ENCODE measurements around the gene RAE1. TPM values are rescaled to one million over a fixed set of nuclear protein-coding genes. Genes with fewer than 3 reads are reported as not detected.

Gene RAE1
- total and polyA plus RNA-seq, 12 donors = 6.2 to 19.9 (median 15.5) TPM

DNA sequence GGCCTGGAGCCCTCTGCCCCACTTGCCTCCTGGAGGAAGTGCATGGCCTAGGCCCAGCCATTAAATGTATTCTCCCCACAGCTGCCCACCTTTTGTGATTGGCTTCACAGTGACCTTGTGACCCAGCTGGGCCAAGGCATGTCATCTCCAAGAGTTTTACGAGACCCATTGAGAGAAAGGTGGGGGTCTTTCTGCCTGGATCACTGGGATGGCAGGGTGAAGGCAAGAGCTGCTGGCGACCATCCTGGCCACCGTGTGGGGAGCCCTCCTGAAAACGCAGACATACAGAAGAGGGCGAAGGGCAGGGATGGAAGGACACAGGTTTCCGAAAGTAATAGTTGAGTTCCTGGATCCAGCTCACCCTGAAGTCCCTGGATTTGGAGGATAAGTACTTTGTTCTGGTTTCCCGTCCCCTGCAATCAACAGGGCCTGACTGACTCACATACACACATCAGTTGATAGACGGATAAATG is 33.7 kb upstream of the RAE1 start:
- Histone ChIP-seq H3K4me3 (no peak overlapping the region), H3K27me3 (peaks cover 0 to 64% (median 30%) of the 10 kb centered on the region in 7 donors), H3K4me1 (no peaks in the 10 kb centered on the region), H3K36me3 (no peaks in the 10 kb centered on the region), H3K27ac (no peak overlapping the region), H3K9me3 (no peaks in the 10 kb centered on the region)
- no peak for DNase-seq
- no peak for ATAC-seq
- WGBS, 2 donors = 82 to 84% methylated on average over 8 of the region's 8 CpGs
- TF ChIP-seq, protein P1, sequence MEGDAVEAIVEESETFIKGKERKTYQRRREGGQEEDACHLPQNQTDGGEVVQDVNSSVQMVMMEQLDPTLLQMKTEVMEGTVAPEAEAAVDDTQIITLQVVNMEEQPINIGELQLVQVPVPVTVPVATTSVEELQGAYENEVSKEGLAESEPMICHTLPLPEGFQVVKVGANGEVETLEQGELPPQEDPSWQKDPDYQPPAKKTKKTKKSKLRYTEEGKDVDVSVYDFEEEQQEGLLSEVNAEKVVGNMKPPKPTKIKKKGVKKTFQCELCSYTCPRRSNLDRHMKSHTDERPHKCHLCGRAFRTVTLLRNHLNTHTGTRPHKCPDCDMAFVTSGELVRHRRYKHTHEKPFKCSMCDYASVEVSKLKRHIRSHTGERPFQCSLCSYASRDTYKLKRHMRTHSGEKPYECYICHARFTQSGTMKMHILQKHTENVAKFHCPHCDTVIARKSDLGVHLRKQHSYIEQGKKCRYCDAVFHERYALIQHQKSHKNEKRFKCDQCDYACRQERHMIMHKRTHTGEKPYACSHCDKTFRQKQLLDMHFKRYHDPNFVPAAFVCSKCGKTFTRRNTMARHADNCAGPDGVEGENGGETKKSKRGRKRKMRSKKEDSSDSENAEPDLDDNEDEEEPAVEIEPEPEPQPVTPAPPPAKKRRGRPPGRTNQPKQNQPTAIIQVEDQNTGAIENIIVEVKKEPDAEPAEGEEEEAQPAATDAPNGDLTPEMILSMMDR (IDR thresholded peaks at IDR 0.05) = no peak
- intact Hi-C loops (cut with DNase I) = no loop called here

DNA sequence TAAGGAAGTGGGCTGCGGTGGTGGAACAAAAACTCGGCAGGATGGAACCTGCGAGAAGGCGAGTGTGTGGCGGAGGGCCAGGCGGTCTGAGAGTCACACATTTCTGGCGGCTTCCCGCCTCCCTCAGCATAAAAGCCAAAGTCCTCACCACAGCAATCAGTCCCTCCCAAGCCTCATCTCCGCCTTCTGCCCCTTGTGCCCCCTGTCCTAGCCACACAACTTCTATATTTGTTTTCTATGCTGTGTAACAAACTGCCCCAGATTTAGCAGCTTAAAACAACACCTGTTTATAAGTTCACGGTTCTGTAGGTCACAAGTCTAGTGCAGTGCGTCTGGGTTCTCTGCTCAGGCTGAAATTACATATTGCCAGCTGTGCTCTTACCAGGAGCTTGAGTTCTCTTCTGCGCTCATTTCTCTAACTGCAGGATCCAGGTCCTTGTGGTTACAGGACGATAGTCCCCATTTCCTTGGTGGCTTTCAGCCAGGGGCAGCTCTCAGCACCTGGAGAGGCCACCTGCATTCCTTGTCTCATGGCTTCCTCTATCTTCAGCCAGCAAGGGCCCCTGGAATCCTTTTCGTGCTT is 33.2 kb upstream of the RAE1 start:
- intact Hi-C loops (cut with DNase I) = no loop called here
- DNase-seq = no peak
- Histone ChIP-seq H3K4me1 (no peaks in the 10 kb centered on the region), H3K27ac (no peak overlapping the region), H3K9me3 (no peaks in the 10 kb centered on the region), H3K36me3 (no peaks in the 10 kb centered on the region), H3K4me3 (no peak overlapping the region), H3K27me3 (peaks cover 0 to 65% (median 33%) of the 10 kb centered on the region in 7 donors)
- TF ChIP-seq, protein P1 (IDR thresholded peaks at IDR 0.05) = no peak
- no peak for ATAC-seq
- WGBS, 2 donors = 73 to 75% methylated on average over 14 of the region's 14 CpGs

DNA sequence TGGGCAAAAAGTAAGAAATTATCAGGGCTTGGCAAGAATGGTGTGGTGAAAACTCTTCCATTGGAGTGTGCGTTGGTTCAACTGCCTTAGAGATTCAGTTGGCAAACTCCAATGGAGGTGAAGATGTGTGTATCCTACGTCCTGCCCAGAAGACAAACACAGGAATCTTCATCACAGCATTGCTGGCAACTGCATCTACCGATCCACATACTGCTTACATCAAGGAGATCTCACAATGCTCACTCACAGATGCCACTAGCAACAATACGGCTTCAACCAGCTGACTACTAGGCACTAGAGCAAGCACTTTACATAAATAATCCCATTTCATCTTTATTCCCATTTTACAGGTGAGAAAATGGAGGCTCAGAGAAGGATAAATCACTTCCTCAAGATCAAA is 31.5 kb upstream of the RAE1 start:
- DNase-seq = no peak
- H3K4me3 ChIP-seq = no peak overlapping the region
- intact Hi-C loops (cut with DNase I) = no loop called here
- no peak overlapping the region for H3K27ac ChIP-seq
- H3K4me1 ChIP-seq = no peaks in the 10 kb centered on the region
- peaks cover 0 to 68% (median 42%) of the 10 kb centered on the region in 7 donors for H3K27me3 ChIP-seq
- no peak for ATAC-seq
- H3K36me3 ChIP-seq = no peaks in the 10 kb centered on the region
- WGBS, 2 donors = 80 to 81% methylated on average over 4 of the region's 4 CpGs
- TF ChIP-seq, protein P1 (IDR thresholded peaks at IDR 0.05) = no peak
- no peaks in the 10 kb centered on the region for H3K9me3 ChIP-seq

DNA sequence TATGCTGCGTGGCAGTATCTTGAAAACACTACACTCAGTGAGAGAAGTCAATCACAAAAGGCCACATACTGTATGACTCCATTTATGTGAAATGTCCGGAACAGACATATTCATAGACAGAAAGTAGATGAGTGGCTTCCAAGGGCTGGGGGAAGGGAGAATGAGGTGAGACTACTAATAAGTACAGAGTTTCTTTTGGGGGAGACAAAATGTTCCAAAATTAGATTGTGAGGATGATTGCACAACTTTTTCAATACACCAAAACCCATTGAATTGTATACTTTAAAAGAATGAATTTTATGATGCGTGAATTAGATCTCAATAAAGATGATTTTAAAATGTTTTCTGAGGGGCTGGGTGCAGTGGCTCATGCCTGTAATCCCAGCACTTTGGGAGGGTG is 30.7 kb upstream of the RAE1 start:
- H3K4me1 ChIP-seq = no peaks in the 10 kb centered on the region
- DNase-seq = no peak
- no peaks in the 10 kb centered on the region for H3K36me3 ChIP-seq
- peaks cover 0 to 66% (median 43%) of the 10 kb centered on the region in 7 donors for H3K27me3 ChIP-seq
- TF ChIP-seq, protein P1 (IDR thresholded peaks at IDR 0.05) = no peak
- intact Hi-C loops (cut with DNase I) = no loop called here
- ATAC-seq = no peak
- no peaks in the 10 kb centered on the region for H3K9me3 ChIP-seq
- no peak overlapping the region for H3K27ac ChIP-seq
- 80 to 85% methylated on average over 3 of the region's 3 CpGs for WGBS, 2 donors
- H3K4me3 ChIP-seq = no peak overlapping the region

Data from heart right ventricle (tissue), 16 donors.